GM12878 (cell line): ENCODE data around the gene ABI2. TPM values are rescaled to one million over a fixed set of nuclear protein-coding genes. Genes with fewer than 3 reads are reported as not detected.

Experiments used
- ATAC-seq: fragments of 200-7000 bp; cut with Tn5 transposase; 3 replicates; pipeline ENCODE4 v1.9.1; 2020; ENCODE audit warnings: mild to moderate bottlenecking, moderate library complexity
- BruUV-seq: library from RNA; stranded (reverse); fragments of 400-500 nt; replicated peaks from 2 replicates; lab custom pipeline; 2021; lab: Mats Ljungman, UMichigan
- CTCF ChIA-PET: fragments of 300-600 bp; sonication (Branson Sonifier 250); formaldehyde crosslinking; extraction: SDS; loops from one replicate; lab custom pipeline; 2021; ENCODE audit warnings: inconsistent platforms; lab: Yijun Ruan, JAX
- POLR2A ChIA-PET: fragments of 350-600 bp; formaldehyde crosslinking; extraction: SDS; loops from one replicate; lab custom pipeline; 2021; ENCODE audit warnings: inconsistent platforms; lab: Charles Lee
- RAD21 ChIA-PET: fragments of 300-600 bp; sonication (Branson Sonifier 250); formaldehyde crosslinking; loops from one replicate; lab custom pipeline; 2023; ENCODE audit warnings: antibody characterized with exemption; ENCODE audit not compliant: unreplicated experiment; lab: Charles Lee
- SMC1A ChIA-PET: fragments of 300-600 bp; sonication (Branson Sonifier 250); formaldehyde crosslinking; loops from one replicate; lab custom pipeline; 2023; ENCODE audit not compliant: unreplicated experiment, uncharacterized antibody; lab: Charles Lee
- DNase-seq: peaks from one replicate; pipeline ENCODE4 v3.0.0-alpha.2; 2011; ENCODE audit warnings: low read depth, low spot score
- FAIRE-seq: peaks from 3 replicates; lab custom pipeline; 2011; peaks lifted over from hg19 to GRCh38; lab: Jason Lieb, UNC
- H2AFZ ChIP-seq: 2 replicates; pipeline ENCODE4 v1.6.0; 2011; ENCODE audit warnings: low read depth, low read length, control low read depth; ENCODE audit not compliant: control insufficient read depth
- H3K27ac ChIP-seq: 2 replicates; pipeline ENCODE4 v1.5.1; 2011; ENCODE audit warnings: control low read depth; ENCODE audit not compliant: control insufficient read depth, insufficient read depth
- H3K27me3 ChIP-seq, 2 experiments: replicated peaks in 1 of 2; 2 replicates each; pipeline versions ENCODE4 v1.6.0 to v1.6.1; 2011; ENCODE audit warnings: low read length in 1 of 2; ENCODE audit not compliant: control insufficient read depth in 2 of 2, insufficient read depth in 2 of 2
- H3K36me3 ChIP-seq, 2 experiments: 2 replicates each; pipeline ENCODE4 v1.5.1; 2011; ENCODE audit warnings: low read length in 1 of 2; ENCODE audit not compliant: control insufficient read depth in 2 of 2, insufficient read depth in 2 of 2
- H3K4me1 ChIP-seq: 2 replicates; pipeline ENCODE4 v1.6.1; 2011; ENCODE audit warnings: mild to moderate bottlenecking, low read length, moderate library complexity, mixed read lengths; ENCODE audit not compliant: control insufficient read depth, insufficient read depth
- H3K4me2 ChIP-seq: 2 replicates; pipeline ENCODE4 v1.6.0; 2011; ENCODE audit warnings: control low read depth; ENCODE audit not compliant: control insufficient read depth, insufficient read depth
- H3K4me3 ChIP-seq: fragments of 200-600 bp; sonication (generic); 2 replicates; pipeline ENCODE4 v1.5.1; 2016
- H3K79me2 ChIP-seq: 2 replicates; pipeline ENCODE4 v1.6.0; 2011; ENCODE audit warnings: low read length; ENCODE audit not compliant: control insufficient read depth, insufficient read depth
- H3K9ac ChIP-seq: 2 replicates; pipeline ENCODE4 v1.8.0; 2011; ENCODE audit warnings: low read length, control low read depth, mixed read lengths; ENCODE audit not compliant: control insufficient read depth, insufficient read depth
- H3K9me3 ChIP-seq: replicated peaks from 3 replicates; pipeline ENCODE4 v1.5.1; 2011; ENCODE audit warnings: mild to moderate bottlenecking, low read length; ENCODE audit not compliant: control insufficient read depth, insufficient read depth
- H4K20me1 ChIP-seq: 2 replicates; pipeline ENCODE4 v1.6.0; 2011; ENCODE audit not compliant: control insufficient read depth, insufficient read depth
- ATF3 ChIP-seq: IDR thresholded peaks from 2 replicates; pipeline ENCODE4 v1.6.1; 2011; ENCODE audit warnings: low read depth, mild to moderate bottlenecking, low read length, moderate library complexity, borderline replicate concordance; ENCODE audit errors: extremely low read depth
- CBX5 ChIP-seq: sonication (generic); IDR thresholded peaks from 2 replicates; pipeline ENCODE4 v1.6.1; 2016; ENCODE audit warnings: low read depth, moderate library complexity, mild to moderate bottlenecking, inconsistent platforms
- CHD2 ChIP-seq: IDR thresholded peaks from 2 replicates; pipeline ENCODE4 v1.6.1; 2011; ENCODE audit warnings: low read depth, low read length, improper control_type of control experiment, borderline replicate concordance
- E2F4 ChIP-seq: IDR thresholded peaks from 2 replicates; pipeline ENCODE4 v1.6.1; 2012; ENCODE audit warnings: low read depth, low read length, improper control_type of control experiment
- POLR2AphosphoS2 ChIP-seq: IDR thresholded peaks from 2 replicates; pipeline ENCODE4 v1.6.1; 2011; ENCODE audit warnings: low read depth, mild to moderate bottlenecking, low read length, improper control_type of control experiment, moderate library complexity
- SPI1 ChIP-seq: IDR thresholded peaks from 2 replicates; pipeline ENCODE4 v1.6.1; 2011; ENCODE audit warnings: low read depth, mild to moderate bottlenecking, low read length, moderate library complexity, borderline replicate concordance; ENCODE audit not compliant: insufficient read depth
- STAT1 ChIP-seq: fragments of 450-650 bp; conservative IDR thresholded peaks from 2 replicates; pipeline ENCODE4 v1.6.1; 2014; ENCODE audit warnings: antibody characterized with exemption, mild to moderate bottlenecking
- TCF7 ChIP-seq: IDR thresholded peaks from 2 replicates; pipeline ENCODE4 v1.6.1; 2014; ENCODE audit warnings: antibody characterized with exemption, borderline replicate concordance
- USF2 ChIP-seq: IDR thresholded peaks from 2 replicates; pipeline ENCODE4 v1.6.1; 2011; ENCODE audit warnings: low read depth, low read length, improper control_type of control experiment, borderline replicate concordance
- YY1 ChIP-seq: IDR thresholded peaks from 2 replicates; pipeline ENCODE4 v1.6.1; 2011; ENCODE audit warnings: low read depth, mild to moderate bottlenecking, low read length
- ZBTB40 ChIP-seq: fragments of 450-650 bp; IDR thresholded peaks from 2 replicates; pipeline ENCODE4 v1.6.1; 2016; ENCODE audit warnings: mild to moderate bottlenecking, moderate library complexity, borderline replicate concordance
- WGBS: methylation state at CpG from one replicate; pipeline ENCODE4 v1.1.6; 2016; ENCODE audit warnings: low lambda C conversion rate; ENCODE audit not compliant: insufficient replicate concordance, insufficient coverage; ENCODE audit errors: missing lambda C conversion rate; 5-methylcytosine and 5-hydroxymethylcytosine counted together
- in situ Hi-C: fragments of 300-500 bp; cut with MboI; formaldehyde crosslinking; loops from 9 replicates; pipeline ENCODE4 v1.14.3; 2018; ENCODE audit warnings: mixed read lengths
- intact Hi-C: fragments of 100-400 bp; cut with micrococcal nuclease; formaldehyde crosslinking; loops from one replicate; pipeline ENCODE4 v1.14.2; 2022; ENCODE audit not compliant: unreplicated experiment
- polyA plus RNA-seq, 11 experiments: library from polyadenylated mRNA; depleted of rRNA in 4 of 11; unstranded in 6 of 11; stranded (reverse) in 5 of 11; fragments of >200 nt; fragmentation: Nextera tagmentation in 4 of 11; fragmentation: Illumina TruSeq in 1 of 11; extraction: Ambion mirVana in 4 of 11; extraction: Trizol in 1 of 11; gene quantifications; 1 replicate in 1 of 11; 2 replicates in 10 of 11; pipeline versions ENCODE4 v1.2.1 to v1.2.3, GENCODE V29; 2011 to 2016; ENCODE audit warnings: inconsistent platforms in 2 of 11, missing spikeins in 2 of 11, low read depth in 1 of 11
- total RNA-seq, 4 experiments: library from RNA; depleted of rRNA in 3 of 4; stranded (reverse); fragments of >200 nt in 3 of 4; fragmentation: Illumina TruSeq in 1 of 4; extraction: Trizol in 1 of 4; gene quantifications; 2 replicates each; pipeline versions ENCODE4 v1.2.1 to v1.2.3, GENCODE V29; 2013 to 2021

Gene ABI2
- total and polyA plus RNA-seq, 10 of the 15 experiments (the other 5 are each of a cell fraction or from before 2014, with no cell fraction given), result 8.9 to 44.5 (median 30.3) TPM

GRCh38 chr2:203361495-203361894 is 33.3 kb downstream of the ABI2 start:
- no peak; the same call in 2 of the 3 replicates for ATAC-seq
- intact Hi-C loops, result no loop called here
- WGBS, result 78% methylated on average over 2 of the region's 2 CpGs
- no peak for FAIRE-seq
- ChIA-PET POLR2A (no interaction called here), CTCF (no interaction called here), RAD21 (no interaction called here)
- no peaks in the 10 kb centered on the region for H3K27me3 ChIP-seq
- no peaks in the 10 kb centered on the region for H4K20me1 ChIP-seq
- no peaks in the 10 kb centered on the region; a peak in 1 of 4 replicates for H3K36me3 ChIP-seq
- DNase-seq, result no peak
- no peak overlapping the region for H2AFZ ChIP-seq
- TF ChIP-seq SPI1, result 0 out of 2 replicates have a peak, but pooled peaks have one; percentile 20
- TF ChIP-seq CBX5, result no peak
- TF ChIP-seq, all 136 proteins: peak for 1
- no peaks in the 10 kb centered on the region for H3K9me3 ChIP-seq
- no peak overlapping the region for H3K4me3 ChIP-seq
- H3K4me2 ChIP-seq, result no peak overlapping the region
- no peak overlapping the region for H3K27ac ChIP-seq
- no peak overlapping the region for H3K9ac ChIP-seq
- BruUV-seq, result no TSS peak
- SMC1A ChIA-PET, result no interaction called here
- H3K4me1 ChIP-seq, result no peaks in the 10 kb centered on the region
- H3K79me2 ChIP-seq, result peaks cover 2% of the 10 kb centered on the region
- in situ Hi-C loops, result no loop called here

- SMC1A ChIA-PET, result no interaction called here
- intact Hi-C loops (no loop called here), in situ Hi-C loops (no loop called here)
- Histone ChIP-seq H3K4me3 (no peak overlapping the region), H2AFZ (no peak overlapping the region), H3K36me3 (no peaks in the 10 kb centered on the region; a peak in 1 of 4 replicates), H3K4me1 (no peaks in the 10 kb centered on the region), H3K9ac (no peak overlapping the region), H3K4me2 (no peak overlapping the region), H4K20me1 (no peaks in the 10 kb centered on the region), H3K79me2 (peaks cover 2% of the 10 kb centered on the region), H3K27ac (no peak overlapping the region), H3K9me3 (no peaks in the 10 kb centered on the region), H3K27me3 (no peaks in the 10 kb centered on the region)
- ATAC-seq (no peak), DNase-seq (no peak), FAIRE-seq (no peak)
- no TSS peak for BruUV-seq
- POLR2A ChIA-PET, result no interaction called here
- CTCF ChIA-PET, result no interaction called here
- RAD21 ChIA-PET, result no interaction called here
- no peak for TF ChIP-seq USF2
- no peak for TF ChIP-seq CHD2
- TF ChIP-seq ZBTB40, result no peak
- no peak for TF ChIP-seq YY1
- TF ChIP-seq POLR2AphosphoS2, result no peak
- no peak for TF ChIP-seq STAT1
- no peak for TF ChIP-seq TCF7
- TF ChIP-seq E2F4, result no peak
- TF ChIP-seq ATF3, result no peak
Observed at GRCh38 chr2:203361922-203362321, 33.7 kb downstream of the ABI2 start.
